SK-N-MC (cell line): ENCODE data around the gene LPIN1.

Source experiments
- EZH2 ChIP-seq: fragments of 200-600 bp; sonication (generic); IDR thresholded peaks from one replicate; pipeline ENCODE4 v1.6.1; 2017; ENCODE audit warnings: antibody characterized with exemption
- FOXP2 ChIP-seq: optimal IDR thresholded peaks from 2 replicates; pipeline ENCODE3; 2011; ENCODE audit warnings: mild to moderate bottlenecking, moderate library complexity; ENCODE audit not compliant: insufficient read depth; ENCODE audit errors: extremely low read length, control extremely low read depth
- POLR2AphosphoS5 ChIP-seq: IDR thresholded peaks from 2 replicates; pipeline ENCODE4 v1.6.1; 2012; ENCODE audit warnings: mild to moderate bottlenecking, low read depth, low read length, borderline replicate concordance

- no peak for TF ChIP-seq EZH2
- no peak for TF ChIP-seq POLR2AphosphoS5
- TF ChIP-seq FOXP2: no peak
Measured at GRCh38 chr2:11743366-11743765, 3.1 kb upstream of the LPIN1 start.
